Esophagus muscularis mucosa (tissue), 4 donors: ENCODE measurements around the gene CPED1. TPM values are rescaled to one million over a fixed set of nuclear protein-coding genes. Genes with fewer than 3 reads are reported as not detected.

Source experiments
- DNase-seq: peaks from one replicate; pipeline ENCODE4 v3.0.0-alpha.2; 2017; ENCODE audit errors: extremely low spot score
- H3K27ac ChIP-seq, 4 donors: fragments of 200-600 bp; sonication (generic); replicated peaks in 1 of 4; 1 replicate in 3 of 4; 2 replicates in 1 of 4; pipeline ENCODE4 v1.5.1; 2016 to 2019; ENCODE audit warnings: mild to moderate bottlenecking in 1 of 4
- H3K27me3 ChIP-seq, 4 donors: fragments of 200-600 bp; sonication (generic); one replicate each; pipeline versions ENCODE4 v1.5.1 to v1.6.0; 2016 to 2019
- H3K36me3 ChIP-seq, 4 donors: fragments of 200-600 bp; sonication (generic); one replicate each; pipeline ENCODE4 v1.5.1; 2016 to 2019
- H3K4me1 ChIP-seq, 4 donors: fragments of 200-600 bp; sonication (generic); one replicate each; pipeline ENCODE4 v1.5.1; 2016 to 2019
- H3K4me3 ChIP-seq, 4 donors: fragments of 200-600 bp; sonication (generic); 1 replicate in 2 of 4; 2 replicates in 2 of 4; pipeline ENCODE4 v1.5.1; 2016 to 2019; ENCODE audit warnings: mild to moderate bottlenecking in 4 of 4, moderate library complexity in 1 of 4
- H3K9me3 ChIP-seq, 4 donors: fragments of 200-600 bp; sonication (generic); 1 replicate in 3 of 4; 2 replicates in 1 of 4; pipeline ENCODE4 v1.5.1; 2016 to 2019
- EP300 ChIP-seq: sonication (generic); formaldehyde crosslinking; IDR thresholded peaks from one replicate; pipeline ENCODE4 v1.6.1; 2017; ENCODE audit warnings: antibody characterized with exemption
- POLR2A ChIP-seq: fragments of 450-650 bp; IDR thresholded peaks from one replicate; pipeline ENCODE4 v1.6.1; 2017; ENCODE audit warnings: antibody characterized with exemption, moderate library complexity, mild to moderate bottlenecking, low read depth
- POLR2AphosphoS5 ChIP-seq, 2 donors: sonication (generic); formaldehyde crosslinking; IDR thresholded peaks; one replicate each; pipeline ENCODE4 v1.6.1; 2017; ENCODE audit warnings: antibody characterized with exemption in 2 of 2
- WGBS: methylation state at CpG from one replicate; pipeline ENCODE4 v1.1.5; 2018; 5-methylcytosine and 5-hydroxymethylcytosine counted together
- intact Hi-C: fragments of 100-400 bp; cut with DNase I; formaldehyde crosslinking; loops from one replicate; pipeline ENCODE4 v1.15.1; 2023
- total RNA-seq, 4 donors: library from RNA; depleted of rRNA; stranded (reverse); fragments of >200 nt; gene quantifications; one replicate each; pipeline versions ENCODE4 v1.1.0 to v1.2.1, GENCODE V29; 2016
- TF ChIP-seq, protein P1 (sequence below), 3 experiments: fragments of 200-600 bp in 2 of 3; fragments of 450-650 bp in 1 of 3; sonication (generic) in 2 of 3; IDR thresholded peaks; one replicate each; pipeline ENCODE4 v1.5.1; 2017 to 2019; ENCODE audit warnings: antibody characterized with exemption in 3 of 3, mild to moderate bottlenecking in 2 of 3, moderate library complexity in 1 of 3

Gene CPED1
- total RNA-seq, 4 donors from 2014 or later: 28.1 to 81.8 (median 32.0) TPM

DNA sequence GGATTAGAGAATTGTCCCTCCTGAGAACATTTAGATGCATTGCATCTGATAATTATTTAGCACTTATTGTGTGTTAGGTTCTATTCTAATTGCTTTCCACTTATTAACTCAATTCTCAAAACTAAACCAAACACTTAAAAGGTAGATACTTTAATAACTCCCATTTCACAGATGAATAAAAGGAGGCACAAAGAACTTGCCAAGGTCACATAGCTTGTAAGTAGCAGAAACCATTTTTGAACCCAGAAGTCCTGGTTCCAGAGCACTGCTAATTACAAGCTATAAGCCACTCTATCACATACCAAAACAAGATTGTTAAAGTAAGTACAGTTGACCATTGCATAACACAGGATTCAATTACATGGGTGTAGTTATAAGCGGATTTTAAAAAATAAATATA lies 164.9 kb downstream of the CPED1 start:
- WGBS: 93% methylated on average over 1 of the region's 1 CpG
- intact Hi-C loops: no loop called here
- Histone ChIP-seq H3K27ac (no peak overlapping the region), H3K36me3 (peaks cover 0 to 14% (median 3%) of the 10 kb centered on the region in 4 donors), H3K27me3 (no peaks in the 10 kb centered on the region), H3K4me1 (no peaks in the 10 kb centered on the region), H3K9me3 (no peaks in the 10 kb centered on the region), H3K4me3 (no peak overlapping the region)
- TF ChIP-seq POLR2A (no peak), EP300 (no peak), POLR2AphosphoS5 (IDR thresholded peaks at IDR 0.05) (no peak)
- TF ChIP-seq, protein P1, sequence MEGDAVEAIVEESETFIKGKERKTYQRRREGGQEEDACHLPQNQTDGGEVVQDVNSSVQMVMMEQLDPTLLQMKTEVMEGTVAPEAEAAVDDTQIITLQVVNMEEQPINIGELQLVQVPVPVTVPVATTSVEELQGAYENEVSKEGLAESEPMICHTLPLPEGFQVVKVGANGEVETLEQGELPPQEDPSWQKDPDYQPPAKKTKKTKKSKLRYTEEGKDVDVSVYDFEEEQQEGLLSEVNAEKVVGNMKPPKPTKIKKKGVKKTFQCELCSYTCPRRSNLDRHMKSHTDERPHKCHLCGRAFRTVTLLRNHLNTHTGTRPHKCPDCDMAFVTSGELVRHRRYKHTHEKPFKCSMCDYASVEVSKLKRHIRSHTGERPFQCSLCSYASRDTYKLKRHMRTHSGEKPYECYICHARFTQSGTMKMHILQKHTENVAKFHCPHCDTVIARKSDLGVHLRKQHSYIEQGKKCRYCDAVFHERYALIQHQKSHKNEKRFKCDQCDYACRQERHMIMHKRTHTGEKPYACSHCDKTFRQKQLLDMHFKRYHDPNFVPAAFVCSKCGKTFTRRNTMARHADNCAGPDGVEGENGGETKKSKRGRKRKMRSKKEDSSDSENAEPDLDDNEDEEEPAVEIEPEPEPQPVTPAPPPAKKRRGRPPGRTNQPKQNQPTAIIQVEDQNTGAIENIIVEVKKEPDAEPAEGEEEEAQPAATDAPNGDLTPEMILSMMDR (IDR thresholded peaks at IDR 0.05): no peak
- DNase-seq: no peak

DNA sequence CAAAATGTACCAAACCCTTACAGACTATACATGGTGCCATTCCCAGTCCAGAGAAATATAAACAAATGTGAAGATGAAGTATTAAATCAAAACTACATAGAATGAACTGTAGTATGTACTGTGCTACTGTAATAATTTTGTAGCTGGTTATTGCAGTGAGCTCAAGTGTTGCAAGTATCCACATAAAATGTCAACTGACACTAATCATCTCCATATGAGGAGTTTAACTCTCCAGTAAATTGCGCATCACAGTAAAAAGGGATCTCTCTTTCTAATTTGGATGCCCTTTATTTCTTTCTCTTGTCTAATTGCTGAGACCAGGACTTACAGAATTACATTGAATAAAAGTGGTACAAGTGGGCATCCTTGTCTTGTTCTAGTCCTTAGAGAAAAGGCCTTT lies 165.5 kb downstream of the CPED1 start:
- Histone ChIP-seq H3K36me3 (peaks cover 0 to 10% (median 3%) of the 10 kb centered on the region in 4 donors), H3K9me3 (no peaks in the 10 kb centered on the region), H3K27me3 (no peaks in the 10 kb centered on the region), H3K4me1 (no peaks in the 10 kb centered on the region), H3K27ac (no peak overlapping the region), H3K4me3 (no peak overlapping the region)
- TF ChIP-seq, protein P1 (IDR thresholded peaks at IDR 0.05): no peak
- TF ChIP-seq POLR2AphosphoS5 (IDR thresholded peaks at IDR 0.05) (no peak), EP300 (no peak), POLR2A (no peak)
- no peak for DNase-seq
- intact Hi-C loops: no loop called here
- WGBS: 100% methylated on average over 1 of the region's 1 CpG

DNA sequence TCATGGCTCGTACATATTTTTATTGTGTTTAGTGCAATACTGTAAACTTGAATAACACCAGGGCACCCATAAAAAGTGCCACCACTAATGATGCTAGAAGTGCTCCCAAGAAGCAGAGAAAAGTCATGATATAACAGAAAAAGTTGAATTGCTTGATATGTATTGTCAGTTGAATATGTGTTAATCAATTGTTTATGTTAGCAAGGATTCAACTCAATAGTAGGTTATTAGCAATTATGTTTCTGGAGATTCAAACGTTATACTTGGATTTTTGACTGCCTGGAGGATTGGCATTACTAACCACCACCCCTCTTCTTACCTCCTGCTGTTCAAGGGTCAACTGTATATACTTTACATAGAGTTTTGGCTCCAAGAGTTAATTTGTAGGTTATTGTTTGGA lies 168.3 kb downstream of the CPED1 start:
- intact Hi-C loops: no loop called here
- no peak for DNase-seq

DNA sequence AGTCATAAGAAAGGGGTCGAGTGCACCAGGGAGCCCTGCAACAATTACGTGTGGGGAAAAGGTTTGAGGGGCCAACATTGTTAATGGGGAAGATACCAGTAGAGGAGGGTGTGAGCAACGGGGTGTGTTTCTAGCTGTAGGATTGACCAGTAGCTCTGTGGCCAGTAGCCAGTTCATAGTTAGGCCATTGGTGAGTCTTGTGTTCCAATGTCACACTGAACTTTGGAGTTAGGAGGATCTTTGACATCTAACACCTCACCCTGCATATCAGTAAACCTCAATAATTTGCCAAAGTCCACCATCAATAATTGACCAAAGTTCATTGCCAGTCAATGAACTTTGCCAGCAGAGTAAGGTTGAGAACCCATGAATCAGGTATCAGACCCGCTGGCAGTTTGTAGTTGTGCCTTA lies 168.8 kb downstream of the CPED1 start:
- Histone ChIP-seq H3K27me3 (no peaks in the 10 kb centered on the region), H3K36me3 (no peaks in the 10 kb centered on the region), H3K9me3 (no peaks in the 10 kb centered on the region), H3K4me1 (no peaks in the 10 kb centered on the region), H3K4me3 (no peak overlapping the region), H3K27ac (no peak overlapping the region)
- no peak for DNase-seq
- intact Hi-C loops: no loop called here
- 74% methylated on average over 4 of the region's 4 CpGs for WGBS
- TF ChIP-seq POLR2A: no peak
- no peak for TF ChIP-seq EP300
- TF ChIP-seq, protein P1 (IDR thresholded peaks at IDR 0.05): no peak
- no peak for TF ChIP-seq POLR2AphosphoS5 (IDR thresholded peaks at IDR 0.05)

More for the DNA sequence above, 168.3 kb downstream of the CPED1 start:
- no peaks in the 10 kb centered on the region for H3K9me3 ChIP-seq
- H3K4me1 ChIP-seq: no peaks in the 10 kb centered on the region
- 63% methylated on average over 2 of the region's 2 CpGs for WGBS
- no peaks in the 10 kb centered on the region for H3K36me3 ChIP-seq
- TF ChIP-seq POLR2A (no peak), EP300 (no peak), POLR2AphosphoS5 (IDR thresholded peaks at IDR 0.05) (no peak)
- TF ChIP-seq, protein P1 (IDR thresholded peaks at IDR 0.05): no peak
- H3K27me3 ChIP-seq: no peaks in the 10 kb centered on the region
- no peak overlapping the region for H3K27ac ChIP-seq
- no peak overlapping the region for H3K4me3 ChIP-seq
